HG02938 (cell line): ENCODE measurements around the gene RPS21.
"Not testable (repeated sequence)": the region's sequence is repeated elsewhere in the genome, so short reads cannot be mapped to it uniquely, and the experiment has no call there.

Experiments
- ATAC-seq: cut with Tn5 transposase; IDR thresholded peaks from one replicate; pipeline ENCODE4 v1.9.1; 2021; ENCODE audit warnings: mild to moderate bottlenecking, moderate library complexity; ENCODE audit not compliant: unreplicated experiment

Gene RPS21

DNA sequence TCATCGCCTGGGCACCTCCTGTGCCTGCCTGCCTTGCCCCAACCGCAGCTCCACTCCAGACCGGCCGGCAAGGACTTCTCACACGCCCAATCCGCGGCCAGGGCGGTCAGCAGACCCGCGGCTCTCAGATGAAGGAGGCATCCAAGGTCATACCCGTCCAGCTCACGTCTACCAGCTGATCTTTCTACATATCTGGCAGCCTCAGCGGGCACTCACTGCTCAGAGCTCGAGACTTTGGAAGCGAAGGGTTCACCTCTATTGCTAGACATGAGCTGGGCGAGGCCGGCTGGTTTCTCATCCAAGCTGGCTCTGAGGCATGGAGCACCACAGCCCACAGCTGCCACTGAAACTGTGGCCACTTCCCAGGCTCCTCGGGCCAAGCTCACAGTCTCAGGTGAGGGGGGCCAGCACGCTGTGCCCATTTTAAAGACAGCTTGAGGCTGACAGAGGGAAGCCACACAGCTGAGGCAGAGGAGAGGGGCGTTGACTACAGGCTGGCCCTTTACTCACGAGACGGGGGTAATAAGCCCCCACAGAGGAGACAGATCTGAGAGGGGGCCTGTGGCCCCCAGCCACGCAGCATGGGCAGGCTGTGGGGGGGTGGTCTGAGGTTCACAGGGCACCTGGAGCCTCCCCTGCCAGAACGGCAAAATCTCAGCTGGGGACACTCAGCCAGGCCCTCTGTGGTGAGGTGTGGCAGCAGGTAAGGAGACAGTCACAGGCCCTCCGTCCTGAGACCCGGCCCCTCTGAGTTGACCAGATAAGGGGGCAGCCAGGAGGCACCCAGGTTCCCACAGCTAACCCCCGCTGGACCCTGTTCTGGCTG, 21.8 kb upstream of the RPS21 start:
- ATAC-seq, result no peak

DNA sequence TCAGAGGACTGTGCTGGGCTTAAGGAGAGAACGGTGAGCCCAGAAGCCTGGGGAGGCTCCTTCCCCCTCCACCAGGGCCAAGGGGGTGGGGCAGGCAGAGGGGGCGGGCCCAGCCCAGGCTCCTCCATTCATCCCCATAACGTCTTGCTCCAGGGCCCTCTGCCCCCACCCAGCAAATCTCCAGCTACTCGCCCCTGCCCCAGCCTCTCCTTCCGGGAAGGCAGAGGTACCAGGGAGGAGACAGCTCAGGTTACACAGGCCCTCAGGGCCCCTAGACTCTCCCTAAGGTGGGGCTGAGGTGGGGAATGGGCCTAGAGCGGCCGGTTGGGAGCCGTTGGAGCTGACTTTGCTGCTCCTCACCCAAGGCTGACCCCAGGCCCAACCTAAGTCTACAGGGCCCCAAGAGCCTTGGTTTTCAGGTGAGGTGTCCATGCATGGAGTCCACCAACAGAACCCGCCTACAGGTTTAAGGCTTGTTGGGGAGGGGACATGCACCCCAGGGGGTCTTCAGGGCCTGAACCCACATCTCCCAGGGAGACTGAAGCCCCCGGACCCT, 21.0 kb upstream of the RPS21 start:
- no peak for ATAC-seq

DNA sequence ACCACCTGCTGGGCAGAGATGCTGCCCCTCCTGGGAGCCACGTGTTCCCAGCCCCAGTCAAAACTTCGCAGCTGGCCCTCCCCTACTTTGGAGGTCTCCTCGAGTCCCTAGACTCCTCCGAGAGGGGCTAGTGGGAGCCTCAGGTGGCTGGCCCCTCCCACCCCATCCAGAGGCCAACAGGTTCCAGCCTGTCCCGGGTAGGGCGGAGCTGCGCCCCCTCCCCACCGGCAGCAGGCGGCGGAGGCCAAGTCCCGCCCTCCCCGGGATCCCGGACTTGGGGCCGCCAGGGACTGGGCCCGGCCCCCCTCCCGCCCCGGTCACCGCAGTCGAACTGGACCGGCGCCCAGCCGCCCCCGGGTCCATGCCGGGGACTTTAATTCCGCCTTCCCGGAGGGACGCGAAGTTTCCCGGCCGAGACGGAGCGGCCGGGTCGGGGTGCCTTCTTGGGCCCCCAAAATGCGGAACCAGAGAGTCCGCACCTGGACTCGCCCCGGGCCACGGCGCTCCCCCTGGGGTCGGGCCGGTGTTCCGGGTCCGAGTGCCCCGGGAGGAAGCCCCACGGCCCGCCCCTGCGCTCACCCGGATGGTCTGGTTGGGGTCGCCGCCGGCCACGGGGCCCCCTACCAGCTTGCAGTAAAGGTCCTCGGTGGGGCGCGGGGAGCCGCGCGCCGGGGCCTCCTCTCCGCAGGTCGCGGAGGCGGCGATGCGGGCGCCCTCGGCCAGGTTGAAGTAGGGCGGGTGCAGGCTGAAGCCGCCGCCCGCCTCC, 20.4 kb upstream of the RPS21 start:
- no peak for ATAC-seq

DNA sequence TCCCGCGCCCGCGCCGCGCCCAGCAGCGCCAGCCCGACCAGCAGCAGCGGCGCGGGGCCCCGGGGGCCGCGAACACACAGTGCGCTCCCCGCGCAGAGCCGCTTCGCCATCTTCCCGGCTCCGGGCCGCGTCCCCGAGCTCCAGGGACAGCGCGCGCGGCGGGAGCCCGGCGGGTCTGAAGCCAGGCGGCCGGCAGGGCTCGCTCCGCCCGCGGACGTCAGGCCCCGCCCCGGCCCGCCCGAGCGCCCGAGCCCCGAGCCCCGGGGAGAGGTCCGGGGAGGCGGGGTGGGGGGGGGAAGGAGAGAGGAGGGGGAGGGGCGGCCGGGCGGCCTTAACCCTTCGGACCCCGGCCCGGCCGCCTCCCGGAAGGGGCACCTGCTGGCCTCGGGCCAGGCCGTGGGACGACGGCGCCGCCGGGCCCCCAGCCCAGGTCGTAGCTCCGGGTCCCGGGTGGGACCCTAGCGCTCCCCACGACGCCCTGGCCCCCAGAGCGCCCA, 19.7 kb upstream of the RPS21 start, which contains the start of gene LAMA5:
TSS of gene LAMA5 (minus strand) at position 177 of the 497 bp plus-strand sequence. CDS start at position 110, 67 bp downstream.
- ATAC-seq, result no peak

DNA sequence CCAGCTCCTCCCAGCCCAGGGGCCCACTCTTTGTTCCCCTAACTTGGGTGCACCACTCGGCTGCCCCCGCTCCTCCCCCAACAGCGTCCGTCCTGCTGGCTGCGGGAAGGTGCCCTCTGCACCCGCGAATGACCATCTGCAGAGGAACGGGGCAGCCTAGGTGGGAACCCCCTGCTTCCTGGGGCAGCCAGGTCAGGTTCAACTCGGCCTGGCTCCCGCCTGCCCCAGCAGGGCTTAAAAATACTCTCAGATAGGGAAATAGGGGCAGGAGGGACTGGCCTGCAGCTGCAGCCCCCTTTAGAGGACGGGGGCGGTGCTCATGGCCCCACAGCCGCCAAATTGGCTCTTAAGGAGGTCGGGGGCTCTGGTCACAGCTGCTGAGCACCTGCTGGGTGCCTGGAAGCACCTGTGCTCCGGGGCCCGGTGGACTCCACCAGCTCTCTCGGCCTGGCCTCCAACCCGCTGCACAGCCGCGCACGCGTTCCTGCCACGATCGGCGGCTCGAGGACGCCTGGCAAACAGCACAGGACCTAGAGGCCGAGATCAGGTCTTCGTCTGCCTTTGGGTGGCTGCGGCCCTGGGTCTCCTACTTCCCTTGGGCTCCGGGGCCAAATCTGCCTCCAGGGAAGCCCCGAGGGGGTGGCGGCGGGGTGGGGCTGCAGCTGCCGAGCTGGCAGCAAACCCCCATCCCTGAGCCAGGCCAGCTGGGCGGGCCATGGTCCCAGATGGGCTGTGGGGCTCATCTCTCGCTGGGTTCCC, 19.1 kb upstream of the RPS21 start:
- no peak for ATAC-seq

DNA sequence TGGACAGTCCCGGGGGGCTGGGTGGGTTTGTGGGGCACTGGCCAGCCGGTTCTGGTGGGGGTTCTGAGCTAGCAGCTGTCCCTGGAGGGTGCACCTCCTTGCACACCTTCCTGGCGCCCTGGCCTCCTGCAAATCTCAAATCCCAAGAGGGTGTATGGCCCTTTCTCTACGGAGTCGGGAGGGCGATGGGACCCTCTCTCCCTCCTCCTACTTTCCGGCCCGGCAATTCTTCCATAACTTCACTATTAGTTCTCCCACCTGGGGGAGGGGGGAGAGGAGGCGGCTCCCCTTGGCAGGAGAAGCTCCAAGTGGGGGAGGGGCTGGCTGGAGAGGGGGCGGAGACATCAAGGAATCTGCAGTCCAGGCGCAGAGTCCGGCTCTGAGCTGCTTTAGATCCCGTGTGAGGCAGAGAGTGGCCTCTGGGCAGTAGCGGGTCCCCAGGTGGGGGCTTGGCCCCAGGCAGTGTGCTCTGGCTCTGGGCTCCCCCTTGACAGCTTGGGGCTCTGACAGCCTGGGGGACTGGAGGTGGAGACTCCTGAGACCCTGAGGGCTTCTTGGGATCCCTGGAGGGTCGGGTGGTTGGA, 18.4 kb upstream of the RPS21 start:
- ATAC-seq, result no peak

DNA sequence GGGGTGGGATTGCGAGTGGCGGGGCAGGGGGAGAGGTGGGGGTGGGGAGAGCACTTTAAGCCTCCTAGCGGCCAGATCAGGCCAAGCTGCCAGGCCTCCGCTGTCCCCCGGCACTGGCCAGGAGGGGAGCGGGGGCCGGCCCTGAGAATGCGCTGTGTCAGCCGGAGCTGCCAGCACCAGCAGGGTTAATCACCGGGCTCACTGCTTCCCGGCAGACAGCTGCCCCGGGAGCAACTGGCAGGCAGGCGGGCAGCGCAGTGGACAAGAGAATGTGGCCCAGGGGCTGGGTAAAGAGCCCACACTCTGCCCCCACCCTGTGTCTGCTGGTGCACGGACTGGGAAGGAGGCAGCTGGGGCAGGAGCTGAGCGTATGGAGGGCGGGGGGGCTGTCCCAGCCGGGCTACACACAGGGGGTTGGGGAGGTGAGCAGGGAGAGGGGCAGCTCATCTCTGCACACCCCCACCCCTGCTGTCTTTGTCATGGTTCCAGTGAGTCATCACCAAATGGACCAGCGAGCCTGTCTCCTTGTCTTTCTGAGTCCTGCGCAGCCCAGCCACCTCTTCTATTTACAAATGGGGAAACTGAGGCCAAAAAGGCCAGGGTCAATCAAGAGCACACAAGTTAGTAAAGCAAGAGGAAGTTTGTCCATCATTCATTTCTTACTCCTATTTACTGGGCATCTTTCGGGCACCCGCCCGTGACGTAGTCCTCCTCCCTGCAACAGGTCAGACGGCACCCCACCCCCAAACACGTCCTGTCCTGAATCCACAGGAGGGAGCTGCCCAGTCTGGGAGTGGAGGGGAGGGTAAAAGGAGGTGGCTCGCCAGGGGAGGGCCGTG, 17.7 kb upstream of the RPS21 start:
- no peak for ATAC-seq

DNA sequence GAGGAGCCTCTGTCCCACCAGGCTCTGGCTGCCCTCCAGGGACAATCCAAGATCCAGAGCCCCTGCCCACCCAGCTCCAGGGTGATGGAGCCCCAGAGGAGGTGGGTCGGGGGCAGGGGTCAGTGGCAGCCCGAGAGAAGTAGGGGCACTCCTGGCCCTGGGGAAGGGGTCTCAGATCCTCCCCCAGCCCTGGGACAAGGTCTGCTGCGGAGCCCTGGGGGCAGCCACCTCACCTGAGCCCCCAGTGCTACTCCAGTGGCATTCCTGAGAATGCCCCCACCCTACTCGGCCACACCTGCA, 17.1 kb upstream of the RPS21 start:
- ATAC-seq, result no peak

DNA sequence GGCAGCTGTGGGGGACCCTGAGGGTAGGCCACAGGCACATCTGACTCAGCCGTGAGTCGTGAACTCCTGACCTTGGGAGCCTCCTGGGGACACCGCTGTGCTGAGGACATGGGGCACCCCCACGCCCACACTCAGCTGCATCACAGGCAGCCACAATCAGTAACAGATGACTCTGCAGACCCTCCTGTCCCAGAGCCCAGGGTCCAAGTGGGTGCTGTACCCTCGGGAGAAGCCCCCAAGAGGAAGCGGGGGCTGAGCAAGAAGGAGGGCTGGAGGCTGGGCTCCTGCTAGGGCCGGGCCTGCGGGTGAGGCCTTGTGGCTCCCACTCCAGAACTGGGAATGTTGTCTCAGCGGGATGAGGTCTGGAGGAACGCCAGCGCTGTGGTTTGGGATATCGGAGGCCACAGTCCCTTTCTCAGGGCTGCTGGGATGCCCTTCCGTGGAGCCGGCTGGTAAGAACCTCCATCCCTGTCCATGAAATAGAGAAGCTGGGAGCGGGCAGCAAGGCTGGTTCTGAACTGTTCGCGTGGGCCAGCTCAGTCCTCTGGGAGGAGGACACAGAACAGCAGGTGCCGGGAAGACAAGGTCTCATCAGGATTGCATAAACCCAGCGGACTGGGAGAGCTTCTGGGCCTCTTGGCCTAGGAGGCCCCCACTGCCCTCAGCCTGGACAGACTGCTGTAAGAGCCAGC, 16.6 kb upstream of the RPS21 start:
- no peak for ATAC-seq

DNA sequence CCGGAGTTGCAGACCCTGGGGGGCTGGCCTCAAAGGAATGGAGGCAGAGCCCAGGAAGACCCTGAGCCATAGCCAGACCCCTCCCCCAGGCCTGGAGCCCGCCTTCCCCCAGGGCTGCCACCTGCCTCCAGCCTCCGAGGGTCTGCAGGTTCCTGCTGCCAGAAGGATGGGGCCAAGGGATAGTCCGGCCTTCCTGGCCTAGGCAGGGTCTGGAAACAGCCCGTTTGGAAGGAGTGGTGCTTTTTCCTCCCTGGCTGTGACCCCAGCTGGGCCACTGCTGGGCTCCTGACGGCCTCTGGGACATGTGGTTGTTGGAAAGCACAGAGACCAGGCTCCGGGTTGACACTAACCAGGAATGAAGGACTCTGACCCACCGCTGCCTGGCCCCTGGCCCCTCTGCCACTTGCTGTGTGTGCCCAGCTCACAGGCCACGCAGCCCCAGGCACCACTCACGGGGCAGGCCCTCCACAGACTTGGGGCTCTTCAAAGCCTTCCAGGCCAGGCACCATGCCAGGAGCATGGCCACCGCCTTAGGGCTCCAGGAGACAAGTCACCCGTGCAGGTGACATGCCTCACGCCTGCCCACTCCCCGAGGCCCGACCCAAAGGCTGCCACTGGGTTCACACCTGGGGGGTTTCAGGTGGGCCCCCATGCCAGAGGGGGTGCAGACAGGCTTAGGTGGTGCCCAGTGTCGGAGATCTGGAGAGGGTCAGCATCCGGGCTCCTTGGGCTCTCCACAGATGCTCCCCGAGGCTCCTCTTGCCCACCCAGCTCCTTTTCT, 15.9 kb upstream of the RPS21 start:
- ATAC-seq, result no peak

DNA sequence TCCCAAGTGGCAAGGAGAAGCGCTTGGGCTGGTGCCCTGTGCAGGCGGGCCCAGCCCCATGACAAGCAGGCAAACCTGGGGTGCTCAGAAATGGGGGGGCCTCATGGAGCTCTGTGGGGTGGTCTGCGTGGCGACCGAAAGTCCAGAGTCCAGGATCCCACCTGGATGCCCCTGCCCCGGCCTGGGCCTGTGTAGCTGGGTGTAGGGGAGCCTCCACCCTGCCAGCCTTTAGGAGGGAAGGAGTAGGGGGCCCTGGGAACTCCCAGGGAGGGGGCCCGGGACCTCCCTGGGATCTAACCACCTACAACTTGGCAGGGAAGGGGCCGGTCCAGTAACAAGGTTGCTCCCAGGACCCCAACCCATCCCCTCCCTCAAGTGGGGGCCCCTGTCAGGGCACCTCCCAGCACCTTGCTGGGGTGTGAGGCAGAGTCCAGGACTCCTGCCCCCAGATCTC, 15.3 kb upstream of the RPS21 start:
- no peak for ATAC-seq

DNA sequence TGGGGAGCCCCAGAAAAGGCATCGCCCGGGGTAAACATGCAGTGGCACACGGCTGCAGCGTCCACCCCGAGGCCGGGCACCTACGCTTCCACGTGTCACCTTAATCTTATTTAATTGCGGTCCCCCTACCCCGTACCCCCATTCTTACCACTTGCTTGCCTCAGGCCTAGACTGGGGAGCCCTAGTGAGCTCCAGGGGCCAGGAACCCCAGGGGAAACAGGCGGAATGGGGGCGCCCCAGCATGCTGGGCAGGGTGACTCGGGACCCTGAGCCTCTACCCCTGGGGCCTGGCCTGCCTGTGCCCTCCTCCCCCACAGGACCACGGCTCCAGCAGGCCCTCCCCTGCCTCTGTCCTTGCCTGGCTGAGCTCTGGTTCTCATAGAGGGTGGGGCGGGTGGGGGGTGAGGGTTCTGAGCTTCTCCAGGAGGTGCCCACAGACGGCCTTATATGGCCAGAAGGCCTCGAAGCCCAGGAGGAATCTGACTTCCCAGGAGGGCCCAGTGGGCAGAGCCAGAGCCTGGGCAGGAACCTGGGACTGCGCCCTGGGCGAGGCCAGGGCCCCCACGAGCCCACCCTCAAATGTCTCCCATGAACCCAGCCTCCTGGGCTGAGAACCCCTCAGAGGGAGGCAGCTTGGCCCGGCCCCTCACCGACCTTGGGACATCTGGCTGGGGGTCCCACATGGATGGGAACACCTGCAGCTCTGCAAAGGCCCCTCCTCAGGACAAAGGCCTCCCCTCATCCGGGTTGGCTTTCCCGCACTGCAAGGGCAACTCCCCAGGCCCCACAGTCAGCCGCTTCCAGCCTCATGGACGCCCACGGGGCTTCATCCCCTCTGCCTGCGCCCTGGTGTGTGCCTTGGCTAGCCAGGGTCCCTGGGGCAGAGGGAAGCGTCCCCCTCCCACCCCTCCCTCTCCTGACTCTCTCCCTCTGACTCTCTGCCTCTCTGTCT, 14.6 kb upstream of the RPS21 start:
- ATAC-seq, result no peak

DNA sequence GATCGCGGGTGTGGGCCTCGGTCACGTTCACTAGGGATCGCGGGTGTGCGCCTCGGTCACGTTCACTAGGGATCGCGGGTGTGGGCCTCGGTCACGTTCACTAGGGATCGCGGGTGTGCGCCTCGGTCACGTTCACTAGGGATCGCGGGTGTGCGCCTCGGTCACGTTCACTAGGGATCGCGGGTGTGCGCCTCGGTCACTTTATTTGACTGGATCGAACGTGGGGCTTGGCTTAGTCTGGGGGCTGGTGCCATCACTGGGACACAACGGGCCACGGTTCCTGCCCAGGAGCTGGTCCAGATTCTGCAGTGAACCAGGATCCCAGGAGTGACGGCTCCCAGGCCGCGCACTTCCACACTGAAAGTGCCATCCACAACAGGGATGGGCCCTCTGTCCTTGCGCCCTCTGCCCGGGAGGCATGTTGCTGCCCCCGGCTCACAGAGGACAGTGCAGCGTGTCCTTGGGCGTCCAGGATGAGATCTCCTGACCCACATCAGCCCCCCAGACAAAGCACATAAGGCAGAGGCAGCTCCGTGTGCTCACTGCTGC, 13.2 kb upstream of the RPS21 start:
- not testable (repeated sequence) for ATAC-seq

DNA sequence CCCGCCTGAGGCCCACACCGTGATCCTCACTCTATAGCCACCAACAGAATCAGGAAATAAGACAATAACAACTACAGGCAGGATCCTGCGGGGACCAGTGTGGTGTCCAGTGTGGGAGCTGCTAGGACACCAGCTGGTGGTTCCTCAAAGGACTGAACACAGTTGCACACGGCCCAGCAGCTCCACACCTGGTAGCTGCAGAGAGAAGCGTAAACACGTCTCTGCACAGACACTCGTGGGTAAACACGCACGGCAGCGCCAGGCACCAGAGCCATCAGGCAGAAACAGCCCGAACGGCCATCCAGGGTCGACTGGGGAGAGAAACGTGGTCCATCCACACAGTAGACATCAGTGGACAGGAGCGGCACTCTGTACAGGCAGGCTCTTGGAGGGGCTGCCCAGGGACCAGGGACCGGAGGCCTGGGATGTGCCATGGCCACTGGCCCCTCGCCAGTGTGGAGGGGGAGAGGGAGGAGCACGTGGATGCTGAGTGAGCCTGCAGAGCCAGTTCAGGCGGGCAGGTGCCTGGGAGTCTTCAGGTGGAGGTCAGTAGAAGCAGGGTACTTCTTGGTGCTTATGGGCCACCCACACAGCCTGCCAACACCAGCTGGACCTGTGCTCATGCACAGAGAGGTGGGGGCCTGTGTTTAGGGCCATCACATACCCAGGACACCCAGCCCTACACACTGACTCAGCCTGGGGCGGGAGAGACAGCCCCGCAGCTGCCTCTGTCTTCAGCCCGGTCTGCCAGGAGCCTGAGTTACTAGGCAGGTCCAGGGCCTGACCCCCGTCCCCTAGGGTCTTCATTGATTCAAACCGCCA, 12.4 kb upstream of the RPS21 start:
- ATAC-seq, result no peak

DNA sequence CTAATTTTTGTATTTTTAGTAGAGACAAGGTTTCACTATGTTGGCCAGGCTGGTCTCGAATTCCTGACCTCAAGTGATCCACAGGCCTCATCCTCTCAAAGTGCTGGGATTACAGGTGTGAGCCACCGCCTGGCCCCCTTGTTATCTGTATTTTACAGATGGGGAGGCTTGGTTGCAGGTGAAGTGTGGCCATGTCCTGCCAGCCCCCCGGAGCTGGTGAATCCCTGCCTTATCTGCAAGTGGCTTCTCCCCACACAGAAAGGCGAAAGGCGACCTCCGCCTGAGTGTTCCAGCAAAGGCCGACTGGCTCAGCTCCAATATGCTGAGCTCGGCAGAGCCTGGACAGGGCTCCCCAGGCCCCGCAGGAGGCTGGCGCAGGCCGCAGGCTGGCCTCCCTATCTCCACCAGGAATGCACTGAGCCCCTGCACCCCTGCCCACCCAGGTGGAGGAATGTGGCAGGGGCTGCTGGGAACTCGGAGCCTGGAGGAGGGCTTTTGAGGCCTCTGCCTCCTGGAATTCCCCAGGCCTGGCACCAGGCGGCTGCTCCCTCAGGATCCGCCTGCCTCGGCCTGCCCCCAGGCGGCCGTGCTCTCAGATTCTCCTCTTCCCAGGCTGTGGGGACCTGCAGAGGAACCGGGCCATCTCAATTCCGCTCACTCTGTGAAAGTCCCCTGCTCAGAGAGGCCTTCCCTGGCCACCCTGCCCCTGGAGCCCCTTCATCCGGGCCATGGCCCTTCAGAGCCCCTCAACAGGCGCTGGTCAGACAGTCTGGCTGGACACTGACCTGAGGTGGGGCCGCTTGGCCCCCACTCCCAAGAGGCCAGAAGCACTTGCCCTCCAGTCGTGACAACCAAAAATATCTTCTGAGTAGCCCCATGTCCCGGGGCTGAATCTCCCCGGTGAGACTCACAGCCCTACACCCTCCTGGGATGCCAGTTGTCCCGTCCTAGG, 10.5 kb upstream of the RPS21 start:
- no peak for ATAC-seq
